CD1c-positive myeloid dendritic cell (primary cell): ENCODE results near the gene CMSS1.

Source experiments
- DNase-seq: peaks from one replicate; pipeline ENCODE4 v3.0.0-alpha.2; 2016; ENCODE audit errors: extremely low spot score

CMSS1 gene

GRCh38 chr3:99903869-99904268 is 86.2 kb downstream of the CMSS1 start:
- DNase-seq = no peak

GRCh38 chr3:99907959-99908544 is 90.4 kb downstream of the CMSS1 start:
- no peak for DNase-seq

- DNase-seq = no peak
Observed at GRCh38 chr3:99909714-99910495, 92.2 kb downstream of the CMSS1 start.

- DNase-seq = no peak
Observed at GRCh38 chr3:99910752-99911290, 93.2 kb downstream of the CMSS1 start.

- DNase-seq = no peak
Observed at GRCh38 chr3:99911433-99911832, 93.8 kb downstream of the CMSS1 start.

- no peak for DNase-seq
Observed at GRCh38 chr3:99915906-99916432, 98.3 kb downstream of the CMSS1 start.

- no peak for DNase-seq
Observed at GRCh38 chr3:99918715-99919114, 101.1 kb downstream of the CMSS1 start.

- no peak for DNase-seq
Observed at GRCh38 chr3:99919694-99920093, 102.0 kb downstream of the CMSS1 start.

DNA sequence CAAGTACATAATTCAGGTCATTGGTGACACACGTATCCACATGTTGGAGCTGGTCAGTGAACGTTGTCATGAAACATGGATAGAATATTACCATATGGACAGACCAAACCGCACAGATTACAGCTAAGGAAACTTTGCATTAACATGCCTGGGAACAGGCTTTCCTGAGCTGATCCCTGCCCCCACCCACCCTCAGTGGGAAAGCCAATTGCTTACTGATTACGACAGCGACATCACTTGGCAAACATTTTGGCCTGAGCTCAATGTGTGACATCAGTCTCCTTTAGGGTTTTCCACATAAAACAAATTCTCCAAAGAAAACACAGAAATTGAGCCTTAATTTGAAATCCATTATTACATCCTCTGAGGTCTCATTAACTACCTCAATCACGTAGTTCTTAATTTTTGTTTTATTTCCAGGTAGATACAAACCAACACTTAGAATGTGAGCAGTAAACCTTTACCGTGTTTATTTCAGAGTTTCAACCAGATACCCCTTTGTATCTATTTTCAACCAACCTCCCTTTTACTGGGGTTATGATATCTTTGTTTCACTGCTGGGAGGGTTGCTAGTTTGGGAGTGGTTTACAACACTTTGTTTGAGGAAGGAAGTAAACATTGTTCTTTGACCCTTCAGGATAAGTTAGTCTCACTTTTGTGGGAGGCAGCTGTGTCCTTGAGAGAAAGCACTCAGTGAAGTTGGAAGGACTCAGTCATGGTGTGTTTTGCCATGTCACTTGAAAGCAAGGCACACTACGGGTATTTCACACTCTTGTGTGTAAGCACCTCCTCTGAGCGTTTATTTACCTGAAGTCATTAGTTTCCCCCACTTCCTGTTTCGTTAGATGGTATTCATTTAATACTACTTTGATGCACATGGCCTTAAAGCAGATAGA is 103.1 kb downstream of the CMSS1 start:
- DNase-seq = peak; percentile 11

GRCh38 chr3:99921377-99921695 is 103.7 kb downstream of the CMSS1 start:
- DNase-seq = no peak

- no peak for DNase-seq
Observed at GRCh38 chr3:99921986-99922385, 104.3 kb downstream of the CMSS1 start.

DNA sequence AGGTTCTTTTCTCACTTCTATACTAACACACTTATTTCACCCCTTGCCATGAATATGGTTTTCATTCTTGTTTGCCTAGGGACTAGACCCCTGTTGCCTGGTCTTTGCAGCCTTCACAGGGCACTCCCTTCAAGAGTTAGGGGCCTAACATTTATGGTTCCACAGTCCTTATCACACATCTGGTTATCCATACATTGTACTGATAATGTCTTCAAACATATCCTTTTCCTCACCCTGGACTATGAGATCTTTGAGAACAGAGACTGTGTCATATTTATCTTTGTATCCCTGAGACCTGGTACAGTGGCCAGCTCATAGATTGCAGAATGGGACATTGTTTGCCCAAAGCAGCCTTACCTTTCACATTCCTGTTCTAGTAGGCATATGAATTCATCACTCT is 106.2 kb downstream of the CMSS1 start:
- no peak for DNase-seq

- no peak for DNase-seq
Observed at GRCh38 chr3:99925584-99926230, 108.0 kb downstream of the CMSS1 start.

DNA sequence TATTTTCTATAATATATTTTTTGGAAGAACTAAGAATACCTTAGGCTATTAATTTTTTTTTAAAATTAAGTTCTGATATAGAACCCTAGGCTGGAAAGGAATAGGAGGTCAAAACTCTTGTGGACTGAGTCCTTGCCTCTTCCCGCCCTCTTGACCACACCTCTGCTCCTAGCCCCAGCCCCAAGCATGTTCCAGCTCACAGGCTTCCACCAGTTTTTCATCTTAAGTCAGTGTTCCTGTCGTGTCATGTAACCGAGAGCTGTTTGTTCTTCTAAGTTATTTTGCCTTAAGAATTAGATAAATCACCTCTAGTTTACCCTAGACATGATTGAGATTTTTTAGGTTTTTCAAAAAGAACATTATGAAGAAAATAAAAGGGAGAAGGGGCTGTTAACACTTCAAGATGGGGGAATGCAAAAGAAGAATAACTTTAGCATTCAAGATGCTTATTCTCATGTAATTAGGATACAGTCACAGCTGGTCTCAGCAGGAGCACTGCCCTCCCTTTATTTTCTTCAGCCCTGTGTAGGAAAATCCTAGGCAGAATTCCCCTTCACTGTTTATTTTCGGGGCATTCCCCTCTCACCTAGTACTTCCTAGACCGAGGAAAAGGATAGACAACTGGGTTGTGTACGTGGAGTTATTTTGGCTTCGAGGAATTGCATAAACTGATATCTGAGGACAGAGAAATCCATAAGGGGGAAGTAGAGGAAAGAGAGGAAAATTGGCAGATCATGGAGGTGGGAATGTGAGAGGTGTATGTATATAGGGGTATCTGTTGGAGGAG is 110.2 kb downstream of the CMSS1 start:
- DNase-seq = no peak

- DNase-seq = no peak
Observed at GRCh38 chr3:99928771-99929744, 111.4 kb downstream of the CMSS1 start.

DNA sequence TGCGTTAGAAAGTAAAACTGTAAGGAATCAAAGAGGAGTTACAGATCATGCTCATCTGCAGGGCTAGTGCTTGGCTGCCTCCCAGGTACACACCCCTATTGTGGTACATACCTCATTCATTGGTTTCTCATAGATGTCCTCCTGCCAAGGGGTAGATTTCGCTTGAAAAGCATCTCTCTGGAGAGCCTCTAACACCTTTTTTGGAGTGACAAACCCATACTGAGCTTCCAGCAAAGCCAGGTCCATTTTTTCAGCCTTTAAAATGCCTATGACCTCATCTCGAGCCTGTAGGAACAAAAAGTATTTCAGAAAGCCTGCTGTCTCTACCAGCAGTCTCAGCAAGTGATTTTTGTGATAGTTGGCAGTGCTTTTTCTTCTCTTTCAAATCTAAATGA is 112.1 kb downstream of the CMSS1 start:
- DNase-seq = no peak

- DNase-seq = no peak
Observed at GRCh38 chr3:99931059-99931458, 113.4 kb downstream of the CMSS1 start.

- no peak for DNase-seq
Observed at GRCh38 chr3:99933971-99934750, 116.5 kb downstream of the CMSS1 start.
